Activated gamma-delta T cell (primary cell): ENCODE results near the gene STPG4.
"Not testable (repeated sequence)": the region's sequence is repeated elsewhere in the genome, so short reads cannot be mapped to it uniquely, and the experiment has no call there.

Source experiments
- DNase-seq: peaks from one replicate; lab custom pipeline; 2025; lab: John Stamatoyannopoulos, UW

STPG4 gene

GRCh38 chr2:47172922-47173695 is 18.0 kb upstream of the STPG4 start:
- no peak for DNase-seq

- DNase-seq, result no peak
These were observed 17.2 kb upstream of the STPG4 start for GRCh38 chr2:47172156-47172921.

GRCh38 chr2:47169784-47170183 is 14.7 kb upstream of the STPG4 start:
- no peak for DNase-seq

- not testable (repeated sequence) for DNase-seq
These were observed 13.8 kb upstream of the STPG4 start for GRCh38 chr2:47168895-47169294.

GRCh38 chr2:47167149-47167548 is 12.0 kb upstream of the STPG4 start:
- DNase-seq, result no peak

- DNase-seq, result no peak
These were observed 10.0 kb upstream of the STPG4 start for GRCh38 chr2:47165001-47165555.

- DNase-seq, result no peak
These were observed 7.7 kb upstream of the STPG4 start for GRCh38 chr2:47162780-47163179.

GRCh38 chr2:47161475-47161874 is 6.4 kb upstream of the STPG4 start:
- no peak for DNase-seq

GRCh38 chr2:47160660-47161059 is 5.6 kb upstream of the STPG4 start:
- DNase-seq, result no peak

GRCh38 chr2:47160211-47160610 is 5.1 kb upstream of the STPG4 start:
- DNase-seq, result no peak

- DNase-seq, result no peak
These were observed 4.5 kb upstream of the STPG4 start for GRCh38 chr2:47159627-47160026.

GRCh38 chr2:47158576-47158975 is 3.5 kb upstream of the STPG4 start:
- no peak for DNase-seq

GRCh38 chr2:47152803-47153202 is 2.3 kb downstream of the STPG4 start:
- DNase-seq, result no peak

GRCh38 chr2:47150175-47150574 is 4.9 kb downstream of the STPG4 start:
- no peak for DNase-seq

GRCh38 chr2:47147021-47147420 is 8.1 kb downstream of the STPG4 start:
- DNase-seq, result no peak

- no peak for DNase-seq
These were observed 9.6 kb downstream of the STPG4 start for GRCh38 chr2:47145466-47145865.

- no peak for DNase-seq
These were observed 13.6 kb downstream of the STPG4 start for GRCh38 chr2:47141520-47141919.

- no peak for DNase-seq
These were observed 20.6 kb downstream of the STPG4 start for GRCh38 chr2:47134386-47135090.

GRCh38 chr2:47133046-47133445 is 22.1 kb downstream of the STPG4 start:
- no peak for DNase-seq

- no peak for DNase-seq
These were observed 25.9 kb downstream of the STPG4 start for GRCh38 chr2:47129191-47129706.

- no peak for DNase-seq
These were observed 26.4 kb downstream of the STPG4 start for GRCh38 chr2:47128705-47129104.

GRCh38 chr2:47127862-47128543 is 27.1 kb downstream of the STPG4 start:
- DNase-seq, result no peak
